Omental fat pad (tissue), 4 donors: Measurements from ENCODE around the gene KDM4F. TPM values are rescaled to one million over a fixed set of nuclear protein-coding genes. Genes with fewer than 3 reads are reported as not detected.
"Not testable (repeated sequence)": the region's sequence is repeated elsewhere in the genome, so short reads cannot be mapped to it uniquely, and the experiment has no call there.

Experiments
- ATAC-seq: fragments of 150-250 bp; one replicate; pipeline ENCODE4 v1.9.1; 2016; ENCODE audit warnings: mild to moderate bottlenecking, moderate library complexity; ENCODE audit not compliant: low FRiP score
- DNase-seq: peaks from one replicate; pipeline ENCODE4 v3.0.0-alpha.2; 2019; ENCODE audit warnings: low spot score
- total RNA-seq, 4 donors: library from RNA; depleted of rRNA; stranded (reverse); fragments of >200 nt; gene quantifications; one replicate each; pipeline ENCODE4 v1.1.0, GENCODE V29; 2016
- TF ChIP-seq, protein P1 (sequence below), 3 donors: fragments of 450-650 bp; IDR thresholded peaks; one replicate each; pipeline ENCODE4 v1.5.1; 2016 to 2017; ENCODE audit warnings: antibody characterized with exemption in 3 of 3, mild to moderate bottlenecking in 3 of 3, moderate library complexity in 2 of 3

Gene KDM4F
- total RNA-seq, 4 donors from 2014 or later, result not detected

DNA sequence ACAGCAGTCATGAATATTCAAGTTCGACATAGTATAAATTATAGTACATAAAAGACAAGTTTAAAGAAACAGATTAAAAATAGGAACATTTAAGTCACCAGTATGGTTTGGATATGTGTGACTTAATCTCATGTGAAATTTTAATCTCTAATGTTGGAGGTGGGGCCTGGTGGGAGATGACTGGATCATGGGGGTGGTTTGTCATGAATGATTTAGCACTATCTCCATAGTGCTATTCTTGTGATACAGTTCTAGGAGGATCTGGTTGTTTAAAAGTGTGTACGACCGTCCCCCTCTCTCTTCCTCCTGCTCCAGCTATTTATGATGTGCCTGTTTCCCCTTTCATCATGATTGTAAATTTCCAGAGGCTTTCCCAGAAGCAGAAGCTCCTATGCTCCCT is 20.9 kb upstream of the KDM4F start:
- DNase-seq, result no peak
- ATAC-seq, result no peak
- TF ChIP-seq, protein P1, sequence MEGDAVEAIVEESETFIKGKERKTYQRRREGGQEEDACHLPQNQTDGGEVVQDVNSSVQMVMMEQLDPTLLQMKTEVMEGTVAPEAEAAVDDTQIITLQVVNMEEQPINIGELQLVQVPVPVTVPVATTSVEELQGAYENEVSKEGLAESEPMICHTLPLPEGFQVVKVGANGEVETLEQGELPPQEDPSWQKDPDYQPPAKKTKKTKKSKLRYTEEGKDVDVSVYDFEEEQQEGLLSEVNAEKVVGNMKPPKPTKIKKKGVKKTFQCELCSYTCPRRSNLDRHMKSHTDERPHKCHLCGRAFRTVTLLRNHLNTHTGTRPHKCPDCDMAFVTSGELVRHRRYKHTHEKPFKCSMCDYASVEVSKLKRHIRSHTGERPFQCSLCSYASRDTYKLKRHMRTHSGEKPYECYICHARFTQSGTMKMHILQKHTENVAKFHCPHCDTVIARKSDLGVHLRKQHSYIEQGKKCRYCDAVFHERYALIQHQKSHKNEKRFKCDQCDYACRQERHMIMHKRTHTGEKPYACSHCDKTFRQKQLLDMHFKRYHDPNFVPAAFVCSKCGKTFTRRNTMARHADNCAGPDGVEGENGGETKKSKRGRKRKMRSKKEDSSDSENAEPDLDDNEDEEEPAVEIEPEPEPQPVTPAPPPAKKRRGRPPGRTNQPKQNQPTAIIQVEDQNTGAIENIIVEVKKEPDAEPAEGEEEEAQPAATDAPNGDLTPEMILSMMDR (IDR thresholded peaks at IDR 0.05), result no peak

DNA sequence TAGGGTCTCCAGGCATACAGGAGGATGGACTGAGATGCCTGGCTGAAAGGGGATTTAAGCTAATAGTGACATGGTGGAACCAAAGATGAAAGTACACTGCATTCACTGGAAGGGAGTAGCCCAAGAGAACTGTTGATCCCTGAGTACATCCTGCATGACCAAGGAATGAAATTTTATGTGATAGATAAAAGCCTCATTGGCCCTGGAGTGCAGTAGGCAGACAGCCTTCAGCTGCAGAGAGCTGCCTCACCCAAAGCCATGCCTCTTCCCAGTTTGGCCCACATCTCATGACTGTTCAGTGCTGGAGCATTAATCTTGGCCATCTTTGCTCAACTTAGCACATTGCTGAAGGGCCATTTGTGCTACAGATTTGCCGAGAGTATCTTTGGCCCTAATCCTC is 16.2 kb upstream of the KDM4F start:
- TF ChIP-seq, protein P1 (IDR thresholded peaks at IDR 0.05), result no peak
- ATAC-seq, result no peak
- DNase-seq, result no peak

DNA sequence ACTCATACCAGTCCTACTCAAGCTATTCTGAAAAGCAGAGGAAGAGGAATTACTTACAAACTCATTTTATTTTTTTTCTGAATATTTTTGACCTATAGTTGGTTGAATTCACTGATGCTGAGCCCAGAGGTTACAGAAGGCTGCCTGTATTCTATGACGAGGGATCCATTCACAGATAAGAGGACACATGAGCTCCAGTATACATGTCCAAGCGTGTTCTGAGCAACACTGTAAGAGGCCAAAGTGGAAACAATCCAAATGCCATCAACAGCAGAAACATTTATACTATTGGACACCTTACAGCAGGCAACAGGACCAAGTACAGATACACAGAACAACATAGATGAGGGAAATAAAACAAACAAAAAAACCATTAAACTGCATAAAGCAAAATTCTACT is 13.9 kb upstream of the KDM4F start:
- ATAC-seq (no peak), DNase-seq (no peak)
- TF ChIP-seq, protein P1 (IDR thresholded peaks at IDR 0.05), result no peak

DNA sequence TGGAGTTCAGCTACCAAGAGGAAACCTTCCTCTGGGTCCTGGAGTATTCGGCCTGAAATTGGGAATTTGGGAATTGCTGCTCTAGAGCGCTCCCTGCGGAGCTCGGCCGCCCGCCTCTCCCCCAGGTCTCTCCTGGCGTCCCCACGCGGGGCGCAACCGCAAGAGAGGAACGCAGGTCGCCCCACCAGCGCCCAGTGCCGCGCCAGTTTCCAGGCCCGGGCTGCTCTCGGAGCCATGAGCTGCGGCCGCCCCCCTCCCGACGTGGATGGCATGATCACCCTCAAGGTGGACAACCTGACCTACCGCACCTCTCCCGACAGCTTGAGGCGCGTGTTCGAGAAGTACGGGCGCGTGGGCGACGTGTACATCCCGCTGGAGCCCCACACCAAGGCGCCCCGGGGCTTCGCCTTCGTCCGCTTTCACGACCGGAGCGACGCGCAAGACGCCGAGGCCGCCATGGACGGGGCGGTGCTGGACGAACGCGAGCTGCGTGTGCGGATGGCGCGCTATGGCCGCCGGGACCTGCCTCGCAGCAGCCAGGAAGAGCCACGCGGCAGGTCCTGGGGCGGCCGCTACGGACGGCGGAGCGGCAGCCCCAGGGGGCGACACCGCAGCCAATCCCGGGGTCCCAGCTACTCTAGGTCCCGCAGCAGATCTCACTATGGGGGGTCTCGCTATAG is 11.7 kb upstream of the KDM4F start:
- not testable (repeated sequence) for DNase-seq, ATAC-seq

DNA sequence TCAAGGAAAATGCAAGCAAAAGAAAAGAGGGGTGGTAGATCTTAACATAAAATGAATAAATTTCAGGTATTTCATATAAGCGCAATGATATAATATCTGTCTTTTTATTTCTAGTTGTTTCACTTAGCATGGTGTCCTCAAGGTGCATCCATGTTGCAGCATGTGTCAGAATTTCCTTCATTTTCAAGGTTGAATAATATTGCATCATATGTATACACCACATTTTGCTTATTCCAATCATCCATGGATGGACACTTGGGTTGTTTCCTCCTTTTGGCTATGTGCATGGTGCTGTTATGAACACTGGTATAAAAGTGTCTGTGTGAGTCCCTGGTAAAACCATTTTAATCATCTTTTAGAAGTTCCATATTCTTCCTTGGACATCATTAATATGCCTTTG is 7.0 kb upstream of the KDM4F start:
- TF ChIP-seq, protein P1 (IDR thresholded peaks at IDR 0.05), result no peak
- DNase-seq (no peak), ATAC-seq (no peak)

DNA sequence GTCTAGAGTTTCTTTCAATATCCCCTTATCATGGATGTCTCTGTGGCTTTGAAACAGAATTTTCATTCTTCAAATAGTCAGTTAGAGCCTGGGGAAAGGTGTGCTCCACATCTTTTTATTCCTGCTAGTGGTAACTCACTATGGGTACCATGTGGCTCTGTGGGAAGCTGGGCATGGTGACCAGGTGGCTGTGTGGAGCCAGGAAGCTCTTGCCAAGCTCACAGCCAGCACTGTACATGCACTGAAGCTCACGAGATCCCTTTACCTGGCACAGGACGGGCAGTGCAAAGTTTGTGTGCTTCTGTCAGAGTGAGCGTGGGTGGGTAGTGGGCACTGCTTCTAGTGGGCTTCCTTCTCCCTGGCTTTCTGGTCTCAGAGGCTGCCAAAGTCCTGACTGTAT is 6.3 kb upstream of the KDM4F start:
- no peak for DNase-seq
- TF ChIP-seq, protein P1 (IDR thresholded peaks at IDR 0.05), result no peak
- no peak for ATAC-seq

DNA sequence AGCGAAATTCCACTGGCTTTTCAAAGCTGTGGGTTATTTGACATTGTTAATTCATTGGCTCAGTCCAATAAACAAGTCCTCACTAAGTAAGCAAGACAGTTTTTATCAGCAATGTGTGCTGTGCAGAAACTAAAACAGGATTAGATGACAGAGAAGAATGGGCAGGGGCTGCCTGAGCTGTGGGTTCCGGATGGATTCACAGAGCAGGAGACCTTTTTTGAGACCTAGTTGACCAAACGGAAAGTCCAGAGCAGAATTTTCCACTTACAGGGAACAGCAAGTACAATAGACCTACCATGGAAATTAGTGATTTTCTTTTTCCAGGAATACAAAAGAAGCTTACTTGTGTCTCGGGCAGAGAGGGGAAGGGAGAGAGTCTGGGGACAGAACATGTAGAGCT is 5.2 kb upstream of the KDM4F start:
- TF ChIP-seq, protein P1 (IDR thresholded peaks at IDR 0.05), result no peak
- DNase-seq (no peak), ATAC-seq (no peak)
